SKM-1 (cell line): ENCODE results near the gene KRT32.

ENCODE experiments used
- DNase-seq: peaks from one replicate; lab custom pipeline; 2025; ENCODE audit not compliant: unreplicated experiment; lab: John Stamatoyannopoulos, UW

KRT32 gene

DNA sequence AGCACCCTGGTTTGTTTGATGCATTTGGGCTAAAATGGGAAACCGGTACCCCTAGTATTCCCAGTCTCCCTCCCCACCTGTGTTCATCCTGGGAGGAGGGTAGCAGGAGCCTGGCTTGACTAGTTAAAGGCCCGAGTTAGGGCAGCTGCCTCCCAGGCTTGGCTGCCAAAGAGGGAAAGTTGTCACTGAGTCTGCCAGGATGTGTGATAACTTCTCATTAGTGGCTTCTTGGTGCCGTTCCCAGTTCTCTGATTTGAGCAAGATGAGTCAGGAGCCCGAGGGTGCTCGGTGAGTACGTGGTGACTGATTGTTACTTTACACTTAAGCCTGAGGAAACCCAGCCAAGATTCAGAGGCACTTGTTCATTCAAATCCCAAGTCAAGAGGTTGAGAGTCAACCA lies 2.5 kb downstream of the KRT32 start:
- DNase-seq: no peak

DNA sequence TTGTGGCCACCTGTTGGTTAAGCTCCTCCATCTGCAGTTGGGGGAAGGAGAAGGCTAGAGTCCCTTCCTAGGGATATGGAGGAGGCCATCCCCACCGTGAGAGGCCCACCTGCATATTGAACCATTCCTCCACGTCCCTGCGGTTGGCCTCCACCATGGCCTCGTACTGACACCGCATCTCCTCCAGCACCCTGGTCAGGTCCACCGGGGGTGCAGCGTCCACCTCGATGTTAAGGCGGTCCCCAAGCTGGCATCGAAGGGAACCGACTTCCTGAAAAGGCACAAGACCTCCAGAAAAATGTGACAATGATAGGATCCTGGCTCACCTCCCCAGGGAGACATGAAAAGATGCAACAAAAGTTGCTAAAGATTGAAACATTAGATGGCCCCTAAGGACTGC lies 3.0 kb downstream of the KRT32 start:
- DNase-seq: no peak

- DNase-seq: no peak
These were observed 3.4 kb downstream of the KRT32 start for GRCh38 chr17:41463746-41464145.

DNA sequence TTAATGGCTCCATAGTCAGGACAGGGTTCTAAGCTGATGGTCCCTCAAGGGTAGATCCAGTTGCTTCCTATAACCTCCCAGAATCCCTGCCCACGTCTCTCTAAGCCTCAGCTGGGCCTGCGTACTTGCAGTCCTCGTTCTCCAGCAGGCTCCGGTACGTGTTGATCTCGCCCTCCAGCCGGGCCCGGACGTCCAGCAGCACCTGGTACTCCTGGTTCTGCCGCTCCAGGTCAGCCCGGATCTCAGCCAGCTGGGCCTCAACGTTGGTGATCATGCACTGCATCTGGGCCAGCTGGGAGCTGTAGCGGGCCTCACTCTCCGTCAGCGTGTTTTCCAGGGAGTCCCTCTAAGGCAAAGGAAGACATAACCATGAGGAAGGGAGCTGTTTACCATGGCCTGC lies 4.5 kb downstream of the KRT32 start:
- no peak for DNase-seq

DNA sequence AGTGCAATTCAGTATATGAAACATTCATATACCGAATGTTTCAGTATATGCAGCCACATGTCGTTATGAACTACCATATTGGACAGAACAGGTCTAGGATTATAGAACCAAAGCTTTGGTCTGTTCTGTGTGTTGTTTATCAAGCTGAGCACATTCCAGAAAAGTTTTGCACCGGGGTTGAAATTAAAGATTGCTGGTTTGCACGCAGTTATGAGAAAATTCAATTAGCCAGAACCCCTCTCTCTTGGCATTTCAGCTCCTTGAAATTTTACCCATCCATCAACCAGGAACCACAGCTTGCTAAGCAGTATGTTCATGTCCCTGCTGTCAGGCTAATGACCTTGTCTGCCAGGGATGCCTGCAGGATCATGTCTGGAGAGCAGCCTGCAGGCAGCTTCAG lies 9.5 kb downstream of the KRT32 start:
- DNase-seq: no peak

- DNase-seq: no peak
These were observed 11.0 kb downstream of the KRT32 start for GRCh38 chr17:41456204-41456603.

GRCh38 chr17:41455236-41455635 lies 11.9 kb downstream of the KRT32 start:
- no peak for DNase-seq

DNA sequence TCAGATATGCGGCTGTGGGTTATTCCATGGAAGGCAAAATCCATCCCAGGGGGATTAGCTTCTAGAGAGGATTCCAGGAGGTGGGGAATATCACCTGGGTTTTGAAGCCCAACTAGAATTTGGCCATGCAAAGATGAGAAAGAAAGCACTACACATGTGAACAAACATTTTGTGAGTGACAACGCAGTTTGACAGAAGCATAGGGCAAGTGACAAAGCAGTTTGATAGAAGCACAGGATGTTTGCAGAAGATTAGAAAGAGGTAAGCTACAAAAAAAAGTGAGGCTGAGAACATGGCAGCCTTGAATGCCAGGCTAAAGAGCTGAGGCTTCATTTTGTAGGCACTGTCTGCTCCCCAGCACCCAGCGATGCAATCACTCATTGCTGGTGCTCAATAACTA lies 14.1 kb downstream of the KRT32 start:
- DNase-seq: no peak

DNA sequence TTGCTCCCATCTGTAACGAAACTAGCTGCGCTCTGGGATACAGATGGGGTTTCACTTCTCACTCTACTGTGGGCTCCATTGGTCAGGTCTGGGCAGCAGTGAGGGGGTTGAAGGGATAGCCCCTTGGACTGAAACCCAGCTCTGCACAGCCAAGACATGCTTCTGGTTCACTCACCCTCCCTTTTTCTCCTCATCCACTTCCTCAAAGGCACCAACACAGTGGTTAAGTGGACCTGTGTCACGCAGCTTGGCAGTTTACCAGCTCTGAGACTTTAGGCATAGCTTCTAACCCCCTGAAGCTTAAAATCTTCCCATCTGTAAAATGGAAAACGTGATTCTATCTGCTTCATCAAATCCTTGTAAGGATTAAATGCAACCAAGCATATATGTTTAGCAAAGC lies 14.9 kb downstream of the KRT32 start:
- no peak for DNase-seq

GRCh38 chr17:41451154-41451728 lies 15.9 kb downstream of the KRT32 start:
- no peak for DNase-seq

GRCh38 chr17:41449008-41449407 lies 18.2 kb downstream of the KRT32 start:
- no peak for DNase-seq

GRCh38 chr17:41448506-41448905 lies 18.7 kb downstream of the KRT32 start:
- DNase-seq: no peak

DNA sequence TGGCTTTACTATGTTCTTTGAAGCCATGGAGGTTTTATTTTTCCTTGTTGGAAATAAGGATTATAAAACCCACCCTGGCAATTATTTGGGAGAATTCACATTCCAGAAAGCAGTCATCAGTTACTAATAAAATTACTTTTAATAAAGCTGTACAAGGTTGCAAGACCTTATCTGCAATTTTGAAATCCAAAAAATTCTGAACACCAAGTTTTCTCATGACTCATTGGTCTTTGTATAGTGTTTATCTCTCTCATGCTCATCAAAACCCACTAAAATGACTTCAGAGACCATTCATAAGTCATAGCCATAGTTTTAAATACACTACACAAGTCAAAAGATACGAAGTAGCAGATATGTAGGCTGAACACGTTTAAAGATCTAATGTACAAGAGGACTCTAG lies 20.4 kb downstream of the KRT32 start:
- no peak for DNase-seq

DNA sequence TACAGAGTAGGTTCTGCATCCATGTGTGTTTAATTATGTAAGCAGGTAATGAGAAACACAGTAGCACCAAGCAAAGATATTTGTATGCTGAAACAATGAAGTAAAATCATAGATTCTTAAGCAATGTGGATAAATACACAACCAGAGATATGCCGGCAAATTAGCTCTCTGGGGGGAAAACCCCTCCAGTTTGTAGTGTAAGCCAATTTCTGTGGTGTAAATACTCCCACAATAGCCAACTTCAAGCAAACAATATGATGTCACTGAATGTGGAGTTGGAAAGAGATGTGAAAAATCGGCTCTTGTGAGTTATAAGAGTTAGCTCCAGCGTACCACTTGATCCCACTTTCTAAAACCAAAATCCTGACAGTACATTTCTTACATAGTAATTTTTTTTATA lies 22.5 kb downstream of the KRT32 start:
- no peak for DNase-seq

GRCh38 chr17:41444186-41444585 lies 23.0 kb downstream of the KRT32 start:
- DNase-seq: no peak

DNA sequence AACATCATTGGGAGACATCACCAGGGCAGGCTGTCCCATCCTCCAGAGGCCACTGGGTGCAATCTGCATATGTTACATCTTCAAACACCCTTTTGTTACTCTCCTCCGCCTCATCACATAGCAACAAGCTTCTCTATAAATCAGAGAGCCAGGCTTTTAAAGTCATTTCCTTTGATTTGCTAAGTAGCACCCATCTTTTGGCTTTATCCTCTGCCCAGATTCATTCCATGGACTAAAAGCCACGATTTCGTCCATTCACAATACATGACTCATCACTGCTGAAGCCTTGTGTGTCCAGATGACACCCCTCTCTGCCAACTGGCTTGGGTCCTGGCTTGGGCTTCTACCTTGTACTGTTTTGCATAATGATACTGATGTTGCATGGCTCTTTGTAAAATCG lies 24.4 kb downstream of the KRT32 start:
- no peak for DNase-seq

DNA sequence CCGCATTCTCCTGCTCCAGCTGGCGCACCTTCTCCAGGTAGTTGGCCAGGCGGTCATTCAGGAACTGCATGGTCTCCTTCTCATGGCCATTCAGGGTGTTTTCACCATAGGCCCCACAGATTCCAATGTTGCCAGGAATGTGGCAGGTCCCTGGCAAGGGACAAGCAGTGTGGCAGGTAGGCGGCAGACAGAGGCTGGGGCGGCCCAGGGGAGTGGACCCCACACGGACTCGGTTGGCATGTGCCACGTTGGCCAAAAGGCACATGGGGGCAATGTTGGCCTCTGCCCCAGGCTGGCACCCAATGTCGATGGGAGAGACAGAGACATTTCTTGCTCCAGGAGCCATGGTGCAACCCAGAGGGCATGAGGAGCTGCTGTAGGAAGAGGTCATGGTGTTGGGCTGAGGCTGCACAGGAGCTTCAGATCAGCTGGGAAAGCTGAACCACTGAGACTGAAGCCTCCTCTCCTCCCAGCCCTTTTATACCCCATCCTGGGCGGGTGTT lies 26.6 kb downstream of the KRT32 start, which contains the start of gene KRT38:
TSS of gene KRT38 (minus strand) at position 453 of the 503 bp plus-strand sequence. CDS start at position 391, 62 bp downstream.
- DNase-seq: no peak

DNA sequence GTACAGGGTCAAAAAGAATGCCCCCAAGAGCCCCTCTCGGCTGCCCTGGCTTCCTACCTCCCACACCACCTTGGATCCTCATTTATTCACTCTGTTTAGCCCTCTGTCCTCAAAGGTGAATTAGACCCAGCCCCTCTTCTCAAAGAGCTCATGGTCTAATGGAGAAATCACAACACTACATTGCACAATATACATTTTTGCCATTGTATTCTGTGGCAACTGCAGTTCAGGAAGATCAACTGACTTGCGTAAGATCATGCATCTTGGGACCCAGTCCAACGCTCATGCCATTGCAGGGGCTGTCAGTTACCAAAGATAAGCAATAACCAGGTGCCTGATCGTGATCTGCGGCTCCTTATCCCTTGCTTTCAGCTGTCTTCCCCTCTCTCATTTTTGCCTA lies 27.8 kb downstream of the KRT32 start:
- DNase-seq: no peak

DNA sequence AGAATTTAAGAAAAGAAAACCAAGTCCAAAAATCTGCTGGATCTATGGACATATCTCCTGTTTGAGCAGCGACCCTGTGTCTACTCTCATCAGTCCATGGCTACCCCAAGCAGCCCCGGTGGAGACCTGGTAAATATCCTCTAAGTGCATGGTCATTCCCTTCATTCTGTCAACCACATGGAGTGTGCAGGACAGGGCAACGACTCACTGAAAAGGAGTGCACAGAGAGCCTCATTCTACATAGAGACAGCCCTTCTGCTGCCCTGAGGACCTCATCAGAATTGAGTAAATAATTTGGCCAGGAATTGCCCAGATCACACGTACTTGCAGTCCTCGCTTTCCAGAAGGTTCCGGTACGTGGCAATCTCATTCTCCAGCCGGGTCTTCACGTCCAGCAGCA lies 29.4 kb downstream of the KRT32 start:
- DNase-seq: no peak

DNA sequence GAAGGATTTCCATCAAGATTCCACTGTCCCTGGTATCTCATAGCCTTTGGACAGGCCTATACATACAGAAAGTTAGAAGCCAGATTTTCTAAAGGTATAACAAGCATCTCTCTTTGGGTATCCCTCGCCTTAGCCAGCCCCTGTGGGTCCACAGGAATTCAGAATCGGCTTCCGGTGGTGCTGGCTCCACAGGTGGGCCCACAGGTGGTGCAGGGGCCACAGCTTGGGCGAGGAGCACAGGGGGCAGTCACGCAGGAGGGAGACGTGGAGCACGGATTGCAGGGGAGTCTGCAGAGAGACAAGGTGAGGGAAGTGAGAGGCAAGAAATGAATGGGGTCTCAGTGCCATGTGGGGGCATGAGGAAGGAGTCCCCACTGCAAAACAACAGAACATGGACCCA lies 29.9 kb downstream of the KRT32 start:
- no peak for DNase-seq

DNA sequence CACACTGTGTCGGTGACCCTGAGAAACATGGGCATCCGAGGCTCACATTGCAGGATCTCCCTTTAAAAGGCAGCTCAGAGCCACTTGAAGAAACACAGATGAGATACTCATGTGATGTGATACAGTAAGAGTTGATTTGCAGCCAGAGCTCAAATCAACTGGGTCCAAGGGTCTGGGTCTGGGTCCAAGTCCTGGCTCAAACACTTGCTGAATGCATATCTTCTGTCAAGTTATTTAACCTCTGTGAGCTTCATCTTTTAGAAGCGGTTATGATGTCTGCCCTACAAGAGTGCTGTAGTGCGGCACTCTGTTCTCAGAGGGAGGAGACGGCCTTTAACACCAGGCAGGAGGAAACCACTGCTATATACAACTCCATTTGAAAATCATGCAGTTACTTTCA lies 32.8 kb downstream of the KRT32 start:
- DNase-seq: no peak

DNA sequence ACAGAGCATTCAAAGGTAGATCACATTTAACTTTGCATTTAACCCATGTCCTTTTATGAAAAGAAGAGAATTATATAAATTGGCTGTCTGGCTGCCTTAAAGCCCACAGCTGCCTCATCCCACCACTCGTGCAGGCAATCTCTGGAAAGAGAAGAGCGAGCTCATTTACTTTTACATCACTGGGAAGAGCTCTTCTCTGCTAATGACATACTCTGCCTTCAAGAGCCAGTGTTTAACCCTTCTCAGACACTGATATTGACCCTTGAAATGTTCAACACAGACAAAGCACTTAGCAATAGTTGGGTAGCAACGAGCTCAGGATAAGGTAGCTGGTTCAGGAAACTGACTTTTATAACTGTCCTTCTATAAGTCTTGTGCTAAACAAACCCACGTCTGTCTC lies 33.2 kb downstream of the KRT32 start:
- no peak for DNase-seq

- no peak for DNase-seq
These were observed 33.6 kb downstream of the KRT32 start for GRCh38 chr17:41433586-41433985.
